HG03469 (cell line): ENCODE results near the gene SMAP1.

Source experiments
- ATAC-seq: cut with Tn5 transposase; IDR thresholded peaks from one replicate; pipeline ENCODE4 v1.9.1; 2021; ENCODE audit warnings: mild to moderate bottlenecking, moderate library complexity, moderate number of reproducible peaks; ENCODE audit not compliant: unreplicated experiment

Gene SMAP1

GRCh38 chr6:70667711-70668498 lies at the start of gene SMAP1:
Gene SMAP1 (plus strand): TSS chr6:70667883. CDS start chr6:70668024, 141 bp downstream.
- peak; percentile 81 for ATAC-seq

- ATAC-seq: no peak
Observed at GRCh38 chr6:70620746-70621145, 46.9 kb upstream of the SMAP1 start.

DNA sequence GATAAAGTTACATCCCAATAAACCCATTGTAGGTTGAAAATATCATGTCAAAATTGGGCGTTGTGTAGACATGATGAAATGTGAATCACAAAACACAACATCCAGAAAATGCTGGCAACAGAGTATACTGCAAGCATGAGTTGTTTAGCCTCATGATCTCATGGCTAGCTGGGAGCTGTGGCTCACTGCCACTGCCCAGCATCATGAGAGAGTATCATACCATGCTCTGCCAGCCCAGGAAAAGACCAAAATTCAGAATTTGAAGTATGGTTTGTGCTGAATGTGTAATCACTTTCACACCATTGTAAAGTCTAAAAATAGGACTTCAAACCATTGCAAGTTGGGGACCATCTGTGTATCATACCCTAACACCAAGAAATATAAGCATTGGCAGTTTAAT lies 45.2 kb upstream of the SMAP1 start:
- no peak for ATAC-seq

- no peak for ATAC-seq
Observed at GRCh38 chr6:70625436-70625835, 42.2 kb upstream of the SMAP1 start.

GRCh38 chr6:70627500-70628254 lies 40.0 kb upstream of the SMAP1 start:
- ATAC-seq: no peak

DNA sequence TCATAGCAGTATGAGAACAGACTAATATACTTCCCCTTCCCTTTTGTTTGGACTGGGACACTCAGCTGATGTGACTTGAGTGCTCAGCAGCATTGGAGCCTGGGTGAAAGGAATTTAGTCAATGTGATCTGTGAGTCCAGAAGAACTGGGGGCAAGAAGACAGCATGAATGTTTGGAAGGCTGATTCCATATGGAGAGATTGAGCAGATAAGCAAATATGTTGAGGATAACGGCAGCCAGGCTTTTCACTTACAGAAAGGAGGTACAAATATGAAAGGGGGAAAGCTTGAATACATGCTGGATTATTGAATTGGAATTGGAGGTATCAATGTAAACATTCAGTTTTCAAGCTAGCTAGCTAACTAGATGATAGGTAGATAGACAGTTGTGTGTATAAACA lies 37.8 kb upstream of the SMAP1 start:
- ATAC-seq: no peak

GRCh38 chr6:70633870-70634269 lies 33.8 kb upstream of the SMAP1 start:
- ATAC-seq: no peak

GRCh38 chr6:70636596-70636995 lies 31.1 kb upstream of the SMAP1 start:
- ATAC-seq: no peak

GRCh38 chr6:70638468-70638867 lies 29.2 kb upstream of the SMAP1 start:
- ATAC-seq: no peak

GRCh38 chr6:70651326-70651905 lies 16.3 kb upstream of the SMAP1 start:
- ATAC-seq: peak; percentile 67

GRCh38 chr6:70652216-70652615 lies 15.5 kb upstream of the SMAP1 start:
- ATAC-seq: no peak

- ATAC-seq: peak; percentile 60
Observed at GRCh38 chr6:70657706-70658105, 10.0 kb upstream of the SMAP1 start.

- ATAC-seq: no peak
Observed at GRCh38 chr6:70663881-70664466, 3.7 kb upstream of the SMAP1 start.

GRCh38 chr6:70666706-70667105 lies 977 bp upstream of the SMAP1 start:
- no peak for ATAC-seq

DNA sequence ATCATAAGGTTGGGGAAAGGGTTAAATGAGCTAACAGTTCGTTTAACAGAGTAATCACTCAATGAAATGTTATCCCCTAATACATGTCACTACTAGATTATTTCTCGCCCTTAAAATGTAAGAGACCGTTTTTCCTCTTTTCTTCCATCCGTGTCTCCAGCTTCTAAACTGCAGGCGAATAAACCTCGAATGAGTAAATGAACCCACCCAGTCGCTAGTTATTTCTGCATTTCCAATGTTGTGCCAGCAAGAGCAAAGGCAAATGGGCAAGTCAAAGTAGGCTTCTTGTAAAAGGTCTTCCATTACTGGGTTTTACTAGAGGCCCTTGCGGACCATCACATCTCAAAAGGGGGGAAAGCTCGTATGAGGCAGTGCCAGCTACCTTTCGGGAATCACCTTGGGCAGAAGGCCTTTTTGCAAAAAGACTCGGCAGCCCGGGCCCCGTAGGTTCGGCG lies 400 bp upstream of the SMAP1 start:
- ATAC-seq: no peak

DNA sequence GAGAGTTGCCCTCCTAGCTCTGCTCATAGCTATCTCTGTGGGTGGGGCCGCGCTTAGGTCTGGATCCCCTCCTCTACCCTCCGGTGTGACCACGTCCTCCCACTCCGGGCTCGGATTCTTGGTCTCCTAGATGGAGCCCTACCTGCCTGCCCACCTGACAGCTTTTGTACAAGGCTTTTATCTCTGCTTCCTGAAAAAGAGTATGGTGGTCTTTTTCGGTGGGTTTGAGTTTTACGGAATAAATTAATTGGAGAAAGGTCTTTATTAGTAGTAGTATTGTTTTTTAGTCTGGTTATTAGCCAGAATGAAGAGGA lies 773 bp downstream of the SMAP1 start:
- no peak for ATAC-seq

GRCh38 chr6:70669133-70669532 lies 1.4 kb downstream of the SMAP1 start:
- no peak for ATAC-seq

DNA sequence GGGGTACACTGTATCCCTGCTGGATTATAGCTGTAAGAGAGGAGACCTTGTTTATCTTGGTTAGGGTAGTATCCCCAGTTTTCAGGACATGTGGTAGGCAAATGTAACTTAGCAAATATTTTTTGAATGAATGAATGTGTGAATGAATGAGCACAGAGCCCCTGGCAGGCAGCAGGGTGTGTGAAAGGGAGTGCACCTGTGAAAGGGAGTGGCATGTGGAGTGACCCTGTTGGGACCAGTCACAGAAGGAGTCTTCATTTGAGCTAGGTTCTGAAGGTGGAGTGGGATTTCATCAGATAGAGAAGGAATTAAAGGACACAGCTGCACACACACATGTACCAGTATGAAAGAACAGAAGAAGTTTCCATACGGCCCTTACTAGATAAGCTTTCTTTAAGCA lies 4.9 kb downstream of the SMAP1 start:
- no peak for ATAC-seq

GRCh38 chr6:70673054-70673453 lies 5.4 kb downstream of the SMAP1 start:
- no peak for ATAC-seq

DNA sequence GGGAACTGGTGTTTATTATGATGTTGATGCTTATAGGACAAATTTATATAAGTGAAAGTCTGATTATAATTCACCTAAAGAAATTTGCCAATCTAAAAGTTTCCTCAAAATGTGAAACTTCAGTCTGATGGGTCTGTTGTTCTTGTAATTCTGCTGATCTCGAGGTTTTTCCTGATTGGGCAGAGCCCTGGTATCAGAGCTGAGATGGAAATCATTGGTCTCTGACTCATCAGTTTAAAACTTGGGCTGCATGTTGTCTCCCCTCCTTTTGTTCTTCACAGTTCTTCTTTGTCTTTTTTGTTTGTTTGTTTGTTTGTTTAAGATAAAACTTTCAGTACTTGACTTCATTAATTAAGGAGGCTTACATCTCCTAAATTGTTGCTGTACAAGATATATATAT lies 5.9 kb downstream of the SMAP1 start:
- no peak for ATAC-seq

DNA sequence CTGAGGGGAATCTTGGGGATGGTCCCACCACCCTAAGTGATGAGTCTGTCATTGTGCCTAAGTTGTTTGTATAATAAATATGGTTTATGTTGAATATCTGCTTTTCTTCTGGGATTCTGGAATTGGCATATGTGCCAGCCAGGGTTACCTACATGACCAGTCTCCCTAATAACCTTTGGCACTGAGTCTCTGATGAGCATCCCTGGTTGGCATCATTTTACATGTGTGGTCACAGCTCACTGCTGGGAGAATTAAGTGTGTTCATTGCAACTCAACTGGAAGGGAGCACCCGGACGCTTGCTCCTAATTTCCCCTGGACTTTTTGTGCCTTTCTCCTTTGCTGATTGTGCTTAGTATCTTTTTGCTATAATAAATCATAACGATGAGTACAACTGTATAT lies 8.1 kb downstream of the SMAP1 start:
- ATAC-seq: no peak

DNA sequence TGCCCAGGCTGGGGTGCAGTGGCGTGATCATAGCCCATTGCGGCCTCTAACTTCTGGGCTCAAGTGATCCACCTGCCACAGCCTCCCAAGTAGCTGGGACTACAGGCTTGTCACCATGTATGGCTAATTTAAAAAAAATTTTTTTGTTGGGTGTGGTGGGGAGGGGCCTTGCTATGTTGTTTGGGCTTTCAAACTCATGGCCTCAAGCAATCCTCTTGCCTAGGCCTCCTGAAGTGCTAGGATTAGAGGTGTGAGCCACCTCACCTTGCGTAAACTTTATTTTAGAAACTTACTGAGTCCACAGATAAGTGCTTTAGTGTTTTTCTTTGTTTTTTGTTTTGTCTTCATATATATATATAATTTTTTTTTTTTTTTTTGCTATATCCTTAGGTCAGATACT lies 9.1 kb downstream of the SMAP1 start:
- no peak for ATAC-seq
